MM.1S (cell line): ENCODE data around the gene MAP2K2.

Source experiments
- DNase-seq: peaks from one replicate; pipeline ENCODE4 v3.0.0-alpha.2; 2015
- H2AFZ ChIP-seq: fragments of 300-600 bp; sonication (generic); 2 replicates; pipeline ENCODE4 v1.6.0; 2016; ENCODE audit warnings: antibody characterized with exemption, low read length
- H3F3A ChIP-seq: fragments of 300-600 bp; sonication (generic); 2 replicates; pipeline ENCODE4 v1.6.1; 2016; ENCODE audit warnings: mild to moderate bottlenecking, antibody characterized with exemption, low read length, moderate library complexity, mixed read lengths; ENCODE audit not compliant: insufficient read depth
- H3K27ac ChIP-seq: fragments of 300-600 bp; sonication (generic); 2 replicates; pipeline ENCODE4 v1.5.1; 2016; ENCODE audit warnings: mild to moderate bottlenecking, low read length
- H3K27me3 ChIP-seq: fragments of 300-600 bp; sonication (generic); replicated peaks from 2 replicates; pipeline ENCODE4 v1.6.0; 2016; ENCODE audit warnings: low read length; ENCODE audit not compliant: insufficient read depth
- H3K36me3 ChIP-seq: fragments of 300-600 bp; sonication (generic); replicated peaks from 2 replicates; pipeline ENCODE4 v1.6.1; 2016; ENCODE audit warnings: mild to moderate bottlenecking, low read length, mixed read lengths; ENCODE audit not compliant: insufficient read depth
- H3K4me1 ChIP-seq: fragments of 300-600 bp; sonication (generic); 2 replicates; pipeline ENCODE4 v1.6.1; 2016; ENCODE audit warnings: low read length, mixed read lengths
- H3K4me2 ChIP-seq: fragments of 300-600 bp; sonication (generic); 2 replicates; pipeline ENCODE4 v1.6.0; 2016; ENCODE audit warnings: low read depth, low read length
- H3K4me3 ChIP-seq: fragments of 300-600 bp; sonication (generic); 2 replicates; pipeline ENCODE4 v1.5.1; 2016; ENCODE audit warnings: low read length, mixed read lengths
- H3K79me2 ChIP-seq: fragments of 300-600 bp; sonication (generic); 2 replicates; pipeline ENCODE4 v1.6.1; 2016; ENCODE audit warnings: mixed run types, low read length, mixed read lengths
- H3K9ac ChIP-seq: fragments of 300-600 bp; sonication (generic); 2 replicates; pipeline ENCODE4 v1.6.1; 2016; ENCODE audit warnings: low read length, mixed read lengths
- H3K9me2 ChIP-seq: fragments of 300-600 bp; sonication (generic); replicated peaks from 2 replicates; pipeline ENCODE4 v1.6.1; 2016; ENCODE audit warnings: mild to moderate bottlenecking, low read length, mixed read lengths; ENCODE audit not compliant: insufficient read depth
- H3K9me3 ChIP-seq: fragments of 300-600 bp; sonication (generic); replicated peaks from 2 replicates; pipeline ENCODE4 v1.6.1; 2016; ENCODE audit warnings: mild to moderate bottlenecking, low read length, mixed read lengths; ENCODE audit not compliant: insufficient read depth
- H4K20me1 ChIP-seq: fragments of 300-600 bp; sonication (generic); 2 replicates; pipeline ENCODE4 v1.6.1; 2016; ENCODE audit warnings: mild to moderate bottlenecking, low read length, moderate library complexity, mixed read lengths; ENCODE audit not compliant: insufficient read depth
- CTCF ChIP-seq: fragments of 300-600 bp; sonication (generic); IDR thresholded peaks from 2 replicates; pipeline ENCODE4 v1.5.1; 2016; ENCODE audit warnings: antibody characterized with exemption, low read length, mixed read lengths
- EZH2 ChIP-seq: fragments of 300-600 bp; sonication (generic); optimal IDR thresholded peaks from 2 replicates; pipeline ENCODE3; 2017; ENCODE audit warnings: low read depth, mild to moderate bottlenecking, antibody characterized with exemption, low read length, mixed read lengths
- EZH2phosphoT487 ChIP-seq: fragments of 300-600 bp; sonication (generic); IDR thresholded peaks from 2 replicates; pipeline ENCODE4 v1.6.1; 2018; ENCODE audit warnings: antibody characterized with exemption, low read length

Gene MAP2K2

DNA sequence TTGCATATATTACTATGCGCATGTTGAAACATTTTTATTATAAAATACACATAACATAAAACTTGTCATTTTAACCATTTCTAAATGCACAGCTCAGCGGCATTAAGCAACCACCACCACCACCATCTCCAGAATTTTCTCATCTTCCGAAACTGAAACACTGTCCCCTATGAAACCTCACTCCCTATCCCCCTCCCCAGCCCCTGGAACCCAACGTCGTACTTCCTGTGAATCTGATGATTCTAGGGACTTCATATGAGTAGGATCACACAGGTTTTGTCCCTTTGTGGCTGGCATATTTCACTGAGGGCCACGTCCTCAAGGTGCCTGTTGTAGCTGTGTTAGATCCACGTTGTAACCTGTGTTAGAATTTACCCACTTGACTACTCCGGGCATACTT lies 716 bp upstream of the MAP2K2 start:
- Histone ChIP-seq H3K27ac (no peak overlapping the region), H3K9me2 (no peaks in the 10 kb centered on the region), H3K9ac (peak overlapping the region; percentile 52; the same call in 1 of the 2 replicates), H3F3A (no peaks in the 10 kb centered on the region), H3K9me3 (no peaks in the 10 kb centered on the region), H3K4me1 (peaks cover 14% of the 10 kb centered on the region), H3K4me3 (peak overlapping the region; percentile 97; the same call in 1 of the 2 replicates), H3K36me3 (no peaks in the 10 kb centered on the region), H3K4me2 (peak overlapping the region; percentile 92), H2AFZ (peak overlapping the region; percentile 90; the same call in 1 of the 2 replicates), H4K20me1 (no peaks in the 10 kb centered on the region), H3K79me2 (peaks cover 38% of the 10 kb centered on the region), H3K27me3 (no peaks in the 10 kb centered on the region)
- no peak for TF ChIP-seq EZH2
- TF ChIP-seq CTCF: no peak
- TF ChIP-seq EZH2phosphoT487: no peak
- DNase-seq: no peak

DNA sequence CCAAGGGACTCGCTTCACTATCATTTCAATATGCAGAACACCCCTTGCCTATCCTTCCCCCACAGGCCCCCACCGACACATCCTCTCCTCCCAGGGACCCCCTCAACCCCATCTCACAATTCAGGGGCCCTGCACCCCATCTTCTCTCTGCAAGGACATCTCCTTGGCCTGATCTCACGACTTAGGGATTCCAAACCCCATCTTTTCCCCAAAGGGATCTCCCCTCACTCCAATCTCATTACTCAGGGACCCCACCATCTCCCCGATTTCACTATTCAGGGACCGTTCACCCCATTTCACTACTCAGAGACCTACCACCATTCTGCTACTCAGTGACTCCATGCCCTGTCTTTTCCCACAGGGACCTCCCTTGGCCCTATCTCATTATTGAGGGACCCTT lies 1.4 kb downstream of the MAP2K2 start:
- Histone ChIP-seq H3K27ac (no peak overlapping the region), H2AFZ (no peak overlapping the region), H3K27me3 (no peaks in the 10 kb centered on the region), H3F3A (no peaks in the 10 kb centered on the region), H3K4me1 (peaks cover 14% of the 10 kb centered on the region), H4K20me1 (no peaks in the 10 kb centered on the region), H3K36me3 (no peaks in the 10 kb centered on the region), H3K4me3 (peak overlapping the region; percentile 97), H3K9me3 (no peaks in the 10 kb centered on the region), H3K4me2 (peak overlapping the region; percentile 90), H3K9ac (peak overlapping the region; percentile 96), H3K9me2 (no peaks in the 10 kb centered on the region), H3K79me2 (peaks cover 55% of the 10 kb centered on the region)
- TF ChIP-seq CTCF (no peak), EZH2phosphoT487 (no peak), EZH2 (no peak)
- DNase-seq: no peak

DNA sequence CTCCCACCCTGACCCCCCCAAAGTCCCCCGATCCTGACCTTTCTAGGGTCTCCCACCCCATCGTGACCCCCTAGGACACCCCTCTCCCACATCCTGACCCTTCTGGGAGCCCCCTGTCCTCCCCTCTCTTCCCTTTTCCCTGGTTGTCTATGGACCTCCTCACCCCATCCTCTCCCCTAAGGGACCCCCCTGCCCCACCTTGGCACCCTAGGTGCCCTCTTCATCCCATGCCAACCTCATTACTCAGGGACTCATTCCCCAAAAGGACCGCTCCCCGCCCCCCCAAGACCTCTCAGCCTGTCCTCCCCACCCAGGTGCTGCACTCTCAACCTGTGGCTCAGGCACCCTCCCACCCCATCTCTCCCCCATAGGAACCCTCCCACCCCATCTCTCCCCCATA lies 2.1 kb downstream of the MAP2K2 start:
- DNase-seq: no peak
- no peaks in the 10 kb centered on the region for H3K9me3 ChIP-seq
- H3K4me1 ChIP-seq: peaks cover 17% of the 10 kb centered on the region
- no peak for TF ChIP-seq EZH2phosphoT487
- no peak for TF ChIP-seq EZH2
- no peak for TF ChIP-seq CTCF
- H3K27me3 ChIP-seq: no peaks in the 10 kb centered on the region
- H3K4me2 ChIP-seq: no peak overlapping the region
- H3K9ac ChIP-seq: no peak overlapping the region
- H3K4me3 ChIP-seq: no peak overlapping the region
- H3F3A ChIP-seq: peaks cover 3% of the 10 kb centered on the region; the same call in 1 of the 2 replicates
- no peaks in the 10 kb centered on the region for H4K20me1 ChIP-seq
- H3K27ac ChIP-seq: no peak overlapping the region
- peaks cover 62% of the 10 kb centered on the region for H3K79me2 ChIP-seq
- no peak overlapping the region for H2AFZ ChIP-seq
- H3K9me2 ChIP-seq: no peaks in the 10 kb centered on the region
- no peaks in the 10 kb centered on the region for H3K36me3 ChIP-seq
